ENCODE data around the gene SCN1B. TPM values are rescaled to one million over a fixed set of nuclear protein-coding genes. Genes with fewer than 3 reads are reported as not detected.
"Not testable (repeated sequence)": the region's sequence is repeated elsewhere in the genome, so short reads cannot be mapped to it uniquely, and the experiment has no call there.

SCN1B gene
- total RNA-seq, 5 donors from 2014 or later (not counting 1 experiment from before 2014, with no cell fraction given) = 1.1 to 4.3 (median 3.7) TPM

GRCh38 chr19:35013820-35014754 is 16.2 kb upstream of the SCN1B start:
- Histone ChIP-seq H3K27me3 (replicated peaks in 1 of 2; ENCODE audit: control insufficient read depth in 2 of 2, extremely low read depth in 1 of 2, insufficient read depth in 2 of 2, low read length in 1 of 2) (no peaks in the 10 kb centered on the region), H3K27ac (ENCODE audit: low read length) (peak overlapping the region; percentile 82), H3K4me3 (ENCODE audit: control insufficient read depth in 1 of 2, extremely low read depth in 1 of 2, low read length in 1 of 2) (peak overlapping the region; percentile 41 to 42), H3K4me1 (ENCODE audit: control insufficient read depth in 1 of 2, extremely low read depth in 1 of 2, insufficient read depth in 2 of 2, low read length in 2 of 2) (peaks cover 25 to 81% of the 10 kb centered on the region in 2 experiments), H3K36me3 (ENCODE audit: control insufficient read depth in 2 of 2, extremely low read depth in 1 of 2, insufficient read depth in 1 of 2, low read length in 1 of 2) (peaks cover 21 to 70% of the 10 kb centered on the region in 2 donors), H3K9me3 (no peaks in the 10 kb centered on the region)
- WGBS (ENCODE audit: insufficient coverage) = 28% methylated on average over 12 of the region's 23 CpGs
- Mint-ChIP-seq H3K36me3 (peaks cover 52% of the 10 kb centered on the region), H3K4me3 (peak overlapping the region; percentile 67 to 85 (median 76)), H3K4me1 (peaks cover 71 to 77% (median 74%) of the 10 kb centered on the region in 3 donors), H3K9me3 (no peaks in the 10 kb centered on the region), H3K27me3 (no peaks in the 10 kb centered on the region), H3K27ac (peak overlapping the region; percentile 94 to 100)
- DNase-seq (peak; percentile 49 to 91 (median 75)), ATAC-seq (replicated peaks in 1 of 4) (peak; percentile 80 to 87 (median 82))
- ChIA-PET POLR2A (interaction anchor here (0.5 to 1.0 kb wide), 4 partner anchors 13 to 338 kb away, joined by 3 read pairs; partner anchors contain the start of gene GRAMD1A (in 1 of the 2)), CTCF (interaction anchor here (0.5 to 1.6 kb wide), 14 partner anchors 8 to 1159 kb away, joined by 3 to 15 read pairs (median 4); no protein-coding TSS in a partner anchor)

GRCh38 chr19:35014774-35015173 is 15.5 kb upstream of the SCN1B start:
- Mint-ChIP-seq H3K4me1 (peaks cover 70 to 73% (median 70%) of the 10 kb centered on the region in 3 donors), H3K27ac (peak overlapping the region; percentile 94 to 100), H3K4me3 (peak overlapping the region; percentile 67 to 85 (median 76)), H3K36me3 (peaks cover 50% of the 10 kb centered on the region)
- not testable (repeated sequence) for H3K4me3 ChIP-seq (ENCODE audit: control insufficient read depth in 1 of 2, extremely low read depth in 1 of 2, low read length in 1 of 2); H3K9me3 Mint-ChIP-seq; H3K27me3 ChIP-seq (replicated peaks in 1 of 2; ENCODE audit: control insufficient read depth in 2 of 2, extremely low read depth in 1 of 2, insufficient read depth in 2 of 2, low read length in 1 of 2); H3K9me3 ChIP-seq; DNase-seq; ATAC-seq (replicated peaks in 1 of 4); H3K27me3 Mint-ChIP-seq
- Histone ChIP-seq H3K36me3 (ENCODE audit: control insufficient read depth in 2 of 2, extremely low read depth in 1 of 2, insufficient read depth in 1 of 2, low read length in 1 of 2) (peaks cover 21 to 70% of the 10 kb centered on the region in 2 donors), H3K27ac (ENCODE audit: low read length) (peak overlapping the region; percentile 82), H3K4me1 (ENCODE audit: control insufficient read depth in 1 of 2, extremely low read depth in 1 of 2, insufficient read depth in 2 of 2, low read length in 2 of 2) (peaks cover 25 to 74% of the 10 kb centered on the region in 2 experiments)
- WGBS (ENCODE audit: insufficient coverage) = 100% methylated on average over 1 of the region's 4 CpGs
- ChIA-PET CTCF (interaction anchor here (0.5 to 1.6 kb wide), 12 partner anchors 12 to 1158 kb away, joined by 3 to 15 read pairs (median 4); no protein-coding TSS in a partner anchor), POLR2A (interaction anchor here (0.5 to 1.0 kb wide), 3 partner anchors 14 to 339 kb away, joined by 3 read pairs; partner anchors contain the start of gene GRAMD1A (in 1 of the 2))

GRCh38 chr19:35015270-35015953 is 14.9 kb upstream of the SCN1B start:
- peak overlapping the region in 1 of 3 donors; percentile 76 for H3K4me3 Mint-ChIP-seq
- POLR2A ChIA-PET = no interaction called here

GRCh38 chr19:35015954-35016351 is 14.3 kb upstream of the SCN1B start:
- H3K4me3 Mint-ChIP-seq = peak overlapping the region in 1 of 3 donors; percentile 54
- Histone ChIP-seq H3K27ac (ENCODE audit: low read length) (peak overlapping the region; percentile 82), H3K4me1 (ENCODE audit: control insufficient read depth in 1 of 2, extremely low read depth in 1 of 2, insufficient read depth in 2 of 2, low read length in 2 of 2) (peaks cover 23 to 62% of the 10 kb centered on the region in 2 experiments), H3K9me3 (no peaks in the 10 kb centered on the region), H3K4me3 (ENCODE audit: control insufficient read depth in 1 of 2, extremely low read depth in 1 of 2, low read length in 1 of 2) (no peak overlapping the region), H3K36me3 (ENCODE audit: control insufficient read depth in 2 of 2, extremely low read depth in 1 of 2, insufficient read depth in 1 of 2, low read length in 1 of 2) (peaks cover 19 to 71% of the 10 kb centered on the region in 2 donors), H3K27me3 (replicated peaks in 1 of 2; ENCODE audit: control insufficient read depth in 2 of 2, extremely low read depth in 1 of 2, insufficient read depth in 2 of 2, low read length in 1 of 2) (no peaks in the 10 kb centered on the region)
- WGBS (ENCODE audit: insufficient coverage) = 100% methylated on average over 3 of the region's 6 CpGs
- peak overlapping the region; percentile 82 to 100 for H3K27ac Mint-ChIP-seq
- no peak for ATAC-seq (replicated peaks in 1 of 4)
- ChIA-PET CTCF (no interaction called here), POLR2A (no interaction called here)
- no peaks in the 10 kb centered on the region for H3K9me3 Mint-ChIP-seq
- DNase-seq = no peak
- peaks cover 50% of the 10 kb centered on the region for H3K36me3 Mint-ChIP-seq
- H3K4me1 Mint-ChIP-seq = peaks cover 63 to 67% (median 67%) of the 10 kb centered on the region in 3 donors
- H3K27me3 Mint-ChIP-seq = no peaks in the 10 kb centered on the region

More at GRCh38 chr19:35015270-35015953, 14.9 kb upstream of the SCN1B start:
- H3K27me3 ChIP-seq (replicated peaks in 1 of 2; ENCODE audit: control insufficient read depth in 2 of 2, extremely low read depth in 1 of 2, insufficient read depth in 2 of 2, low read length in 1 of 2) = no peaks in the 10 kb centered on the region
- peaks cover 25 to 68% of the 10 kb centered on the region in 2 experiments for H3K4me1 ChIP-seq (ENCODE audit: control insufficient read depth in 1 of 2, extremely low read depth in 1 of 2, insufficient read depth in 2 of 2, low read length in 2 of 2)
- no peaks in the 10 kb centered on the region for H3K9me3 ChIP-seq
- H3K4me3 ChIP-seq (ENCODE audit: control insufficient read depth in 1 of 2, extremely low read depth in 1 of 2, low read length in 1 of 2) = no peak overlapping the region
- WGBS (ENCODE audit: insufficient coverage) = 84% methylated on average over 11 of the region's 16 CpGs
- H3K27ac Mint-ChIP-seq = peak overlapping the region; percentile 94 to 100
- DNase-seq (no peak), ATAC-seq (replicated peaks in 1 of 4) (no peak)
- no peaks in the 10 kb centered on the region for H3K27me3 Mint-ChIP-seq
- peaks cover 19 to 70% of the 10 kb centered on the region in 2 donors for H3K36me3 ChIP-seq (ENCODE audit: control insufficient read depth in 2 of 2, extremely low read depth in 1 of 2, insufficient read depth in 1 of 2, low read length in 1 of 2)
- H3K9me3 Mint-ChIP-seq = no peaks in the 10 kb centered on the region
- CTCF ChIA-PET = interaction anchor here in 1 of 2 donors (1.6 kb wide), 1 partner anchor 14 kb away, joined by 15 read pairs; no protein-coding TSS in a partner anchor
- peaks cover 50% of the 10 kb centered on the region for H3K36me3 Mint-ChIP-seq
- peaks cover 68 to 70% (median 69%) of the 10 kb centered on the region in 3 donors for H3K4me1 Mint-ChIP-seq
- peak overlapping the region; percentile 82 for H3K27ac ChIP-seq (ENCODE audit: low read length)

GRCh38 chr19:35017507-35017906 is 12.8 kb upstream of the SCN1B start:
- H3K27ac Mint-ChIP-seq = peak overlapping the region; percentile 83 to 88
- H3K4me3 Mint-ChIP-seq = no peak overlapping the region
- 81% methylated on average over 3 of the region's 3 CpGs for WGBS (ENCODE audit: insufficient coverage)
- POLR2A ChIA-PET = interaction anchor here in 1 of 2 donors (0.6 kb wide), 1 partner anchor 706 kb away, joined by 3 read pairs; no protein-coding TSS in a partner anchor
- ATAC-seq (replicated peaks in 1 of 4) (no peak), DNase-seq (no peak)
- peaks cover 16 to 47% of the 10 kb centered on the region in 2 experiments for H3K4me1 ChIP-seq (ENCODE audit: control insufficient read depth in 1 of 2, extremely low read depth in 1 of 2, insufficient read depth in 2 of 2, low read length in 2 of 2)
- H3K27ac ChIP-seq (ENCODE audit: low read length) = peak overlapping the region; percentile 50
- H3K36me3 ChIP-seq (ENCODE audit: control insufficient read depth in 2 of 2, extremely low read depth in 1 of 2, insufficient read depth in 1 of 2, low read length in 1 of 2) = peaks cover 23 to 74% of the 10 kb centered on the region in 2 donors
- H3K9me3 ChIP-seq = no peaks in the 10 kb centered on the region
- H3K4me3 ChIP-seq (ENCODE audit: control insufficient read depth in 1 of 2, extremely low read depth in 1 of 2, low read length in 1 of 2) = no peak overlapping the region
- CTCF ChIA-PET = interaction anchor here in 1 of 2 donors (0.7 kb wide), 1 partner anchor 114 kb away, joined by 3 read pairs; no protein-coding TSS in a partner anchor
- H3K4me1 Mint-ChIP-seq = peaks cover 48 to 54% (median 52%) of the 10 kb centered on the region in 3 donors
- peaks cover 56% of the 10 kb centered on the region for H3K36me3 Mint-ChIP-seq
- H3K27me3 Mint-ChIP-seq = no peaks in the 10 kb centered on the region
- no peaks in the 10 kb centered on the region for H3K9me3 Mint-ChIP-seq
- H3K27me3 ChIP-seq (replicated peaks in 1 of 2; ENCODE audit: control insufficient read depth in 2 of 2, extremely low read depth in 1 of 2, insufficient read depth in 2 of 2, low read length in 1 of 2) = no peaks in the 10 kb centered on the region

All from T-cell (primary cell).